Suprapubic skin (tissue), 4 donors: ENCODE results near the gene AQP2. TPM values are rescaled to one million over a fixed set of nuclear protein-coding genes. Genes with fewer than 3 reads are reported as not detected.

Experiments
- DNase-seq, 2 donors: peaks; one replicate each; pipeline ENCODE4 v3.0.0-alpha.2; 2019; ENCODE audit warnings: low spot score in 2 of 2
- H3K27ac ChIP-seq: fragments of 200-600 bp; sonication (generic); one replicate; pipeline ENCODE4 v1.5.1; 2019
- H3K27me3 ChIP-seq: fragments of 200-600 bp; sonication (generic); one replicate; pipeline ENCODE4 v1.5.1; 2019
- H3K36me3 ChIP-seq: fragments of 200-600 bp; sonication (generic); one replicate; pipeline ENCODE4 v1.5.1; 2019
- H3K4me1 ChIP-seq: fragments of 200-600 bp; sonication (generic); one replicate; pipeline ENCODE4 v1.5.1; 2019
- H3K4me3 ChIP-seq: fragments of 200-600 bp; sonication (generic); one replicate; pipeline ENCODE4 v1.5.1; 2019; ENCODE audit warnings: mild to moderate bottlenecking
- H3K9me3 ChIP-seq: fragments of 200-600 bp; sonication (generic); one replicate; pipeline ENCODE4 v1.5.1; 2019
- EP300 ChIP-seq: sonication (generic); formaldehyde crosslinking; IDR thresholded peaks from one replicate; pipeline ENCODE4 v1.6.1; 2017; ENCODE audit warnings: antibody characterized with exemption
- POLR2A ChIP-seq, 2 donors: fragments of 450-650 bp; IDR thresholded peaks; one replicate each; pipeline ENCODE4 v1.6.1; 2017; ENCODE audit warnings: antibody characterized with exemption in 2 of 2, mild to moderate bottlenecking in 2 of 2, moderate library complexity in 2 of 2
- POLR2AphosphoS5 ChIP-seq, 3 donors: sonication (generic); formaldehyde crosslinking; IDR thresholded peaks; one replicate each; pipeline ENCODE4 v1.6.1; 2017; ENCODE audit warnings: antibody characterized with exemption in 3 of 3
- WGBS: methylation state at CpG from one replicate; pipeline ENCODE4 v1.1.5; 2018; 5-methylcytosine and 5-hydroxymethylcytosine counted together
- total RNA-seq, 4 donors: library from RNA; depleted of rRNA; stranded (reverse); fragments of >200 nt; gene quantifications; one replicate each; pipeline ENCODE4 v1.1.0, GENCODE V29; 2016
- TF ChIP-seq, protein P1 (sequence below), 2 donors: fragments of 200-600 bp in 1 of 2; fragments of 450-650 bp in 1 of 2; sonication (generic) in 1 of 2; IDR thresholded peaks; one replicate each; pipeline ENCODE4 v1.5.1; 2016 to 2019; ENCODE audit warnings: antibody characterized with exemption in 2 of 2, mild to moderate bottlenecking in 1 of 2, moderate library complexity in 1 of 2

Gene AQP2
- total RNA-seq, 4 donors from 2014 or later = 0.15 TPM; not detected in 3

DNA sequence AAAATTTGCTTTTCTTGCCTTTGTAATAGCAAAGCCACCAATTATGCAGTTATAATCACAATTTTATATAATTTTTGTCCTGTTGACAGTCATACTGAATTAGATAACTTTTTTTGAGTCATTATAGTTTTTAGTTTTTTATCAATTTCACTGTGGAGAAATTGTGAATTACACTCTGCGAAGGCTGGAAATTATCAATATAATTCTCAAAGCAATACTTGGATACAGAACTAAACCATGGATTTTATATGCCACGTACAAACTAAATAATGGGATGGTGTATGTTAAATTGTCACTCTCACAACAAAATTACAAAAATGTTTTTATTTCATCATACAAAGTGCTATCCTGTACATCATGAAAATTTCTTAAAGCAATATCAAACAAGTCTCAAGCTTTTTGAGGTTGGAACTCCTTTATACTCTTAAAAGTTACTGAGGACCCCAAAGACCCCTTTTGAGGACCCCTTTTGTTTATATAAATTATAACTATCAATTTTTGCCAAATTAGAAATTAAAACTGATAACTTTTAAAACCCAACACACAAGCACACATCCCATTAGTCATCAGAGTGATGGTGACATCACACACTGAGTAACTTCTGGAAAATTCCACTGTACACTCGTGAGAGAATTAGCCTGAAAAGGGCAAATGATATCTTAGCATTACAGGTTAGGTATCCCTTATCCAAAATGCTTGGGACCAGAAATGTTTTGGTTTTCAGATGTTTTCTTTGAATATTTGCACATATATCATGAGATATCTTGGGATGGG lies 19.8 kb upstream of the AQP2 start:
- Histone ChIP-seq H3K36me3 (no peaks in the 10 kb centered on the region), H3K4me1 (no peaks in the 10 kb centered on the region), H3K27ac (no peak overlapping the region), H3K27me3 (peaks cover 3% of the 10 kb centered on the region), H3K9me3 (no peaks in the 10 kb centered on the region), H3K4me3 (no peak overlapping the region)
- DNase-seq = no peak
- WGBS = 68% methylated on average over 3 of the region's 3 CpGs
- TF ChIP-seq POLR2A (IDR thresholded peaks at IDR 0.05) = no peak
- TF ChIP-seq, protein P1, sequence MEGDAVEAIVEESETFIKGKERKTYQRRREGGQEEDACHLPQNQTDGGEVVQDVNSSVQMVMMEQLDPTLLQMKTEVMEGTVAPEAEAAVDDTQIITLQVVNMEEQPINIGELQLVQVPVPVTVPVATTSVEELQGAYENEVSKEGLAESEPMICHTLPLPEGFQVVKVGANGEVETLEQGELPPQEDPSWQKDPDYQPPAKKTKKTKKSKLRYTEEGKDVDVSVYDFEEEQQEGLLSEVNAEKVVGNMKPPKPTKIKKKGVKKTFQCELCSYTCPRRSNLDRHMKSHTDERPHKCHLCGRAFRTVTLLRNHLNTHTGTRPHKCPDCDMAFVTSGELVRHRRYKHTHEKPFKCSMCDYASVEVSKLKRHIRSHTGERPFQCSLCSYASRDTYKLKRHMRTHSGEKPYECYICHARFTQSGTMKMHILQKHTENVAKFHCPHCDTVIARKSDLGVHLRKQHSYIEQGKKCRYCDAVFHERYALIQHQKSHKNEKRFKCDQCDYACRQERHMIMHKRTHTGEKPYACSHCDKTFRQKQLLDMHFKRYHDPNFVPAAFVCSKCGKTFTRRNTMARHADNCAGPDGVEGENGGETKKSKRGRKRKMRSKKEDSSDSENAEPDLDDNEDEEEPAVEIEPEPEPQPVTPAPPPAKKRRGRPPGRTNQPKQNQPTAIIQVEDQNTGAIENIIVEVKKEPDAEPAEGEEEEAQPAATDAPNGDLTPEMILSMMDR (IDR thresholded peaks at IDR 0.05) = no peak
- no peak for TF ChIP-seq POLR2AphosphoS5 (IDR thresholded peaks at IDR 0.05)
- TF ChIP-seq EP300 = no peak

DNA sequence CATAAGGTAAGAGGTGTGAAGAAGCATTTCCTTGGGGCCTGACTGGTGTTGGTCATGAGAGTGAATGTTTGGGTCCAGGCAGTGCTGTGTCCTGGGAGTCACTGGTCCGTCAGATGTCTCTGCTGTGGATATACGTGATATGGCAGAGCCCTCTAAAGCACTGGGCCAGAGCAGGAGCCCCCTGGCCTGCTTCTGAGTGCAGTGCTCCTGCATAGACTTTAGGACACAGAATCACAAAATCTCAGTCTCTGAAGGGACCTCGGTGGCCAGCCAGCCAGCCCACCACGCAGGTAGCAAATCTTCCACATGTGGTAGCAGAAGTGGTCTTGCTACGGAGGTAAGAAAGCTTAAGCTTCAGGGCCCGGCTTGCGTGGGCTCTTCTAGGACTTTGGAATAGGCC lies 18.5 kb upstream of the AQP2 start:
- Histone ChIP-seq H3K4me1 (no peaks in the 10 kb centered on the region), H3K9me3 (no peaks in the 10 kb centered on the region), H3K27me3 (peaks cover 3% of the 10 kb centered on the region), H3K4me3 (no peak overlapping the region), H3K27ac (no peak overlapping the region), H3K36me3 (no peaks in the 10 kb centered on the region)
- TF ChIP-seq POLR2A (IDR thresholded peaks at IDR 0.05) = no peak
- no peak for TF ChIP-seq EP300
- TF ChIP-seq, protein P1 (IDR thresholded peaks at IDR 0.05) = no peak
- TF ChIP-seq POLR2AphosphoS5 (IDR thresholded peaks at IDR 0.05) = no peak
- 97% methylated on average over 5 of the region's 7 CpGs for WGBS
- no peak for DNase-seq

DNA sequence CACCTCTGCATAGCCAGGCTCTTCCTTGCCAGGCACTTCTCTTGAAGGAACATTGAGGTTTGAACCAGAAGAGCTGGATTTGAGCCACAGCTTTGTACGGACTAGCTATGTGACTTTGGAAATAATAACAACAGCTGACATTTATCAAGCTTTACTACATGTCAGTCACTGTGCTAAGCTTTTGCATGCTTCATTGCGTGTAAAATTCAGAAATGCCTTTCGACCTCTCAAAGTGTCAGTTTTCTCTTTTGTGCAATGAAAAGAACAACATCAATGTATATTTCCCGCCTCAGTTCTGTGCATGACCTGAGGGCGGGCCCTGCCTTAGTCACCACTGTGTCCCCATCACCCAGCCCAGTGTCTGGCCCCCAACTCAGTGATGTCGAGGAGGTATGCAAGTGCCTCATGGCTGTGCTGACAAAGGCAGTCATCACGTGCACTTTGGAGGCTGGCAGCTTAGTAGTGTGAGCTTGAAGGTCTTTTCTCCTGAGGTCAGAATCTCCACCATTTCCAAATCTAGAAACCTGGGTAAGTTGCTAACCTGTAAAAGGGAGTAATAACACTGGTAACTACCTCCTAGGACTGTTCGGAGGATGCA lies 17.9 kb upstream of the AQP2 start:
- DNase-seq = no peak
- no peak overlapping the region for H3K27ac ChIP-seq
- no peak overlapping the region for H3K4me3 ChIP-seq
- TF ChIP-seq POLR2AphosphoS5 (IDR thresholded peaks at IDR 0.05) (no peak), EP300 (no peak), POLR2A (IDR thresholded peaks at IDR 0.05) (no peak)
- TF ChIP-seq, protein P1 (IDR thresholded peaks at IDR 0.05) = no peak
- WGBS = 83% methylated on average over 8 of the region's 8 CpGs
- peaks cover 3% of the 10 kb centered on the region for H3K27me3 ChIP-seq
- H3K9me3 ChIP-seq = no peaks in the 10 kb centered on the region
- no peaks in the 10 kb centered on the region for H3K4me1 ChIP-seq
- H3K36me3 ChIP-seq = no peaks in the 10 kb centered on the region

DNA sequence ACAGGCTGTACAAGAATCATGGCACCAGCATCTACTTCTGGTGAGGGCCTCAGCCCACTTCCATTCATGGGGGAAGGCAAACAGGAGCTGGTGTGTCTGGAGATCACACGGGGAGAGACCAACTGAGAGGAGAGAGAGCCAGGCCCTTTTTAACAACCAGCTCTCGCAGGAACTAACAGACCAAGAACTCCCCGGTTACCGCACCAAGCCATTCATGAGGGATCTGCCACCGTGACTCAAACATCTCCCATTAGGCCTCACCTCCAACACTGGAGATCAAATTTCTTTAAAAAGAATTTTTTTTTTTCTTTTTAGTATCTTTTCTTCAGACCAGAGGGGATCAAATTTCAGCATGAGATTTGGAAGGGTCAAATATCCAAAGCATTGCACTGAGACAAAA lies 16.7 kb upstream of the AQP2 start:
- no peak for DNase-seq
- Histone ChIP-seq H3K36me3 (no peaks in the 10 kb centered on the region), H3K27ac (no peak overlapping the region), H3K4me3 (no peak overlapping the region), H3K27me3 (peaks cover 3% of the 10 kb centered on the region), H3K9me3 (no peaks in the 10 kb centered on the region), H3K4me1 (no peaks in the 10 kb centered on the region)
- TF ChIP-seq POLR2AphosphoS5 (IDR thresholded peaks at IDR 0.05) (no peak), POLR2A (IDR thresholded peaks at IDR 0.05) (no peak), EP300 (no peak)
- TF ChIP-seq, protein P1 (IDR thresholded peaks at IDR 0.05) = no peak
- WGBS = 83% methylated on average over 5 of the region's 5 CpGs

DNA sequence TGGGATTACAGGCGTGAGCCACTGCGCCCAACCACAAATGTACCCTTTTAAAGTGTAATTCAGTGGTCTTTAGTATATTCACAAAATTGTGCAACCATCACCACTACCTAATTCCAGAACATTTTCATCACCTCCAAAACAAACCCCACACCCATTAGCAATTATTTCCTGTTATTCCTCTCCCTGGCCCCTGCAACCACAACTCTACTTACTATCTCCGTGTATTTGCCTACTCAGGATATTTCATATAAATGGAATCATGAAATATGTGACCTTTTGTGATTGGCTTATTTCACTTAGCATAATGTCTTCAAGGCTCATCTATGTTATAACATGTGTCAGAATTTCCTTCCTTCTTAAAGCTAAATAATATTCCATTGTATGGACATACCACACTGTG lies 16.0 kb upstream of the AQP2 start:
- H3K4me1 ChIP-seq = no peaks in the 10 kb centered on the region
- no peaks in the 10 kb centered on the region for H3K27me3 ChIP-seq
- WGBS = 85% methylated on average over 3 of the region's 3 CpGs
- H3K27ac ChIP-seq = no peak overlapping the region
- no peak for DNase-seq
- H3K36me3 ChIP-seq = no peaks in the 10 kb centered on the region
- TF ChIP-seq, protein P1 (IDR thresholded peaks at IDR 0.05) = no peak
- TF ChIP-seq POLR2AphosphoS5 (IDR thresholded peaks at IDR 0.05) = no peak
- H3K9me3 ChIP-seq = no peaks in the 10 kb centered on the region
- no peak overlapping the region for H3K4me3 ChIP-seq
